B cell (primary cell): ENCODE data around the gene PGPEP1. TPM values are rescaled to one million over a fixed set of nuclear protein-coding genes. Genes with fewer than 3 reads are reported as not detected.
A peak's percentile ranks its signal among the peaks of the same experiment; 100 is the strongest.

Source experiments
- ATAC-seq: fragments of 200-7000 bp; cut with Tn5 transposase; one replicate; pipeline ENCODE4 v1.10.0; 2021; ENCODE audit warnings: low read depth, mild to moderate bottlenecking, moderate number of reproducible peaks, moderate library complexity
- CTCF ChIA-PET: fragments of 350-600 bp; sonication (Branson Sonifier 250); formaldehyde crosslinking; loops from one replicate; lab custom pipeline; 2021; ENCODE audit warnings: antibody characterized with exemption, inconsistent platforms; lab: Charles Lee
- POLR2A ChIA-PET: fragments of 350-600 bp; sonication (Branson Sonifier 250); formaldehyde crosslinking; loops from one replicate; lab custom pipeline; 2021; ENCODE audit warnings: antibody characterized with exemption; lab: Charles Lee
- DNase-seq: peaks from one replicate; pipeline ENCODE4 v3.0.0; 2013
- H2AFZ ChIP-seq: 2 replicates; pipeline ENCODE4 v1.6.1; 2012; ENCODE audit warnings: mild to moderate bottlenecking, low read depth, low read length; ENCODE audit not compliant: insufficient read depth, poor library complexity, severe bottlenecking
- H3K27ac ChIP-seq, 2 donors: 1 replicate in 1 of 2; 2 replicates in 1 of 2; pipeline ENCODE4 v1.5.1; 2012 to 2013; ENCODE audit warnings: low read length in 2 of 2, mild to moderate bottlenecking in 2 of 2, moderate library complexity in 1 of 2
- H3K27me3 ChIP-seq, 4 experiments: fragments of 200-600 bp in 1 of 4; sonication (generic) in 1 of 4; replicated peaks in 1 of 4; 1 replicate in 2 of 4; 2 replicates in 2 of 4; pipeline versions ENCODE4 v1.6.1 to v1.7.0; 2013 to 2016; ENCODE audit warnings: low read length in 3 of 4, mild to moderate bottlenecking in 2 of 4, mixed read lengths in 1 of 4, moderate library complexity in 1 of 4; ENCODE audit not compliant: insufficient read depth in 4 of 4, control insufficient read depth in 3 of 4; ENCODE audit errors: control extremely low read depth in 1 of 4
- H3K36me3 ChIP-seq, 2 experiments: replicated peaks in 1 of 2; 1 replicate in 1 of 2; 2 replicates in 1 of 2; pipeline versions ENCODE4 v1.6.1 to v1.7.1; 2013; ENCODE audit warnings: low read length in 1 of 2; ENCODE audit not compliant: insufficient read depth in 2 of 2, control insufficient read depth in 1 of 2; ENCODE audit errors: control extremely low read depth in 1 of 2, extremely low read depth in 1 of 2
- H3K4me1 ChIP-seq, 2 donors: fragments of 200-600 bp in 1 of 2; sonication (generic) in 1 of 2; 1 replicate in 1 of 2; 2 replicates in 1 of 2; pipeline versions ENCODE4 v1.5.1 to v1.6.1; 2013 to 2017; ENCODE audit warnings: low read length in 2 of 2; ENCODE audit not compliant: control insufficient read depth in 2 of 2, insufficient read depth in 2 of 2
- H3K4me2 ChIP-seq: replicated peaks from 2 replicates; pipeline ENCODE3; 2012; ENCODE audit warnings: mild to moderate bottlenecking, low read depth, low read length; ENCODE audit not compliant: poor library complexity, severe bottlenecking
- H3K4me3 ChIP-seq, 5 experiments: fragments of 200-600 bp in 1 of 5; sonication (generic) in 1 of 5; 1 replicate in 3 of 5; 2 replicates in 2 of 5; pipeline versions ENCODE4 v1.5.1 to v1.7.0; 2011 to 2016; ENCODE audit warnings: low read length in 4 of 5, mild to moderate bottlenecking in 4 of 5, low read depth in 2 of 5, control low read depth in 1 of 5, moderate library complexity in 1 of 5; ENCODE audit not compliant: insufficient read depth in 1 of 5; ENCODE audit errors: control extremely low read depth in 1 of 5, extremely low read depth in 1 of 5
- H3K79me2 ChIP-seq: fragments of 200-600 bp; sonication (generic); one replicate; pipeline ENCODE4 v1.6.0; 2016; ENCODE audit warnings: low read length; ENCODE audit not compliant: control insufficient read depth, insufficient read depth
- H3K9ac ChIP-seq: fragments of 200-600 bp; sonication (generic); 2 replicates; pipeline ENCODE4 v1.6.1; 2017; ENCODE audit warnings: mild to moderate bottlenecking, low read length, moderate library complexity
- H3K9me3 ChIP-seq, 3 donors: one replicate each; pipeline versions ENCODE4 v1.6.1 to v1.7.1; 2013; ENCODE audit warnings: low read length in 2 of 3; ENCODE audit not compliant: control insufficient read depth in 2 of 3, insufficient read depth in 1 of 3; ENCODE audit errors: control extremely low read depth in 1 of 3
- H4K20me1 ChIP-seq: 2 replicates; pipeline ENCODE4 v1.6.0; 2012; ENCODE audit warnings: mild to moderate bottlenecking, low read length; ENCODE audit not compliant: insufficient read depth, control insufficient read depth, poor library complexity, severe bottlenecking
- H3K27ac Mint-ChIP-seq: one replicate; pipeline ENCODE4 v1.8.0; 2021; ENCODE audit warnings: mixed read lengths
- H3K27me3 Mint-ChIP-seq: one replicate; pipeline ENCODE4 v1.8.0; 2021; ENCODE audit warnings: mixed read lengths
- H3K4me1 Mint-ChIP-seq: one replicate; pipeline ENCODE4 v1.8.0; 2021; ENCODE audit warnings: mixed read lengths
- H3K4me3 Mint-ChIP-seq: one replicate; pipeline ENCODE4 v1.8.0; 2021; ENCODE audit warnings: mixed read lengths
- H3K9me3 Mint-ChIP-seq: one replicate; pipeline ENCODE4 v1.8.0; 2022; ENCODE audit warnings: mixed read lengths; ENCODE audit not compliant: insufficient read depth
- CTCF ChIP-seq: fragments of 200-600 bp; IDR thresholded peaks from one replicate; pipeline ENCODE4 v1.8.0; 2022; ENCODE audit warnings: antibody characterized with exemption, mild to moderate bottlenecking
- EZH2 ChIP-seq: IDR thresholded peaks from 2 replicates; pipeline ENCODE4 v1.6.1; 2012; ENCODE audit warnings: borderline replicate concordance, low read depth, mild to moderate bottlenecking, moderate library complexity, low read length; ENCODE audit not compliant: insufficient read depth, poor library complexity, severe bottlenecking
- WGBS: methylation state at CpG from one replicate; pipeline ENCODE4 v1.1.5; 2013; ENCODE audit warnings: missing lambda C conversion rate; ENCODE audit not compliant: insufficient coverage; 5-methylcytosine and 5-hydroxymethylcytosine counted together
- intact Hi-C: fragments of 100-400 bp; cut with micrococcal nuclease; formaldehyde crosslinking; loops from one replicate; pipeline ENCODE4 v1.10.0; 2022
- polyA plus RNA-seq: library from polyadenylated mRNA; depleted of rRNA; stranded (reverse); fragments of >200 nt; gene quantifications from 2 replicates; pipeline ENCODE4 v1.2.3, GENCODE V29; 2012
- total RNA-seq, 2 donors: library from RNA; stranded (reverse); fragments of 120-200 nt in 1 of 2; gene quantifications; 1 replicate in 1 of 2; 2 replicates in 1 of 2; pipeline versions ENCODE4 v1.2.3 to v1.2.4, GENCODE V29; 2013 to 2022

The PGPEP1 gene
- total and polyA plus RNA-seq, 2 donors (not counting 1 experiment from before 2014, with no cell fraction given), result 17.6 to 20.9 TPM

- ATAC-seq, result no peak
- no peak for TF ChIP-seq EZH2
- no peak for TF ChIP-seq CTCF
- H3K4me3 ChIP-seq, result no peak overlapping the region
- no peaks in the 10 kb centered on the region for H4K20me1 ChIP-seq
- ChIA-PET POLR2A (interaction anchor here (0.6 to 5.5 kb wide), 4 partner anchors 10 to 113 kb away, joined by 3 to 224 read pairs (median 109); partner anchors contain the start of gene JUND), CTCF (interaction anchor here (0.9 to 5.5 kb wide), 4 partner anchors 9 to 22 kb away, joined by 3 to 167 read pairs (median 5); partner anchors contain the start of genes JUND and LSM4)
- no peak overlapping the region for H3K9ac ChIP-seq
- H3K27me3 ChIP-seq, result no peaks in the 10 kb centered on the region
- H3K9me3 ChIP-seq, result no peaks in the 10 kb centered on the region
- no peaks in the 10 kb centered on the region for H3K27me3 Mint-ChIP-seq
- peaks cover 34% of the 10 kb centered on the region for H3K4me1 Mint-ChIP-seq
- H3K4me3 Mint-ChIP-seq, result peak overlapping the region; percentile 16
- 100% methylated on average over 2 of the region's 4 CpGs for WGBS
- intact Hi-C loops, result no loop called here
- DNase-seq, result no peak
- peaks cover 11% of the 10 kb centered on the region for H3K79me2 ChIP-seq
- no peaks in the 10 kb centered on the region for H3K36me3 ChIP-seq
- H2AFZ ChIP-seq, result no peak overlapping the region
- peak overlapping the region; percentile 84 for H3K27ac Mint-ChIP-seq
- H3K27ac ChIP-seq, result peak overlapping the region; percentile 30 to 70
- no peaks in the 10 kb centered on the region for H3K9me3 Mint-ChIP-seq
- peaks cover 31 to 47% of the 10 kb centered on the region in 2 donors for H3K4me1 ChIP-seq
- no peak overlapping the region for H3K4me2 ChIP-seq
Measured at GRCh38 chr19:18301718-18302111, 38.7 kb upstream of the PGPEP1 start.

GRCh38 chr19:18304208-18304457, 36.3 kb upstream of the PGPEP1 start:
- H4K20me1 ChIP-seq, result no peaks in the 10 kb centered on the region
- H2AFZ ChIP-seq, result peak overlapping the region; percentile 57
- H3K9ac ChIP-seq, result peak overlapping the region; percentile 73
- ChIA-PET POLR2A (interaction anchor here (0.5 to 5.5 kb wide), 9 partner anchors 12 to 304 kb away, joined by 3 to 224 read pairs (median 7); partner anchors contain the start of genes JUND and LSM4), CTCF (interaction anchor here (1.0 to 5.5 kb wide), 8 partner anchors 10 to 49 kb away, joined by 3 to 167 read pairs (median 9); partner anchors contain the start of genes JUND and LSM4)
- 8% methylated on average over 2 of the region's 2 CpGs for WGBS
- Mint-ChIP-seq H3K4me1 (peaks cover 44% of the 10 kb centered on the region), H3K9me3 (no peaks in the 10 kb centered on the region), H3K27me3 (no peaks in the 10 kb centered on the region), H3K27ac (peak overlapping the region; percentile 100), H3K4me3 (peak overlapping the region; percentile 95)
- no peak for ATAC-seq
- H3K27me3 ChIP-seq, result no peaks in the 10 kb centered on the region
- H3K27ac ChIP-seq, result peak overlapping the region; percentile 98 to 99
- peak overlapping the region in 4 of 5 experiments; percentile 51 to 60 (median 54) for H3K4me3 ChIP-seq
- H3K79me2 ChIP-seq, result peaks cover 9% of the 10 kb centered on the region
- H3K9me3 ChIP-seq, result no peaks in the 10 kb centered on the region
- peaks cover 0 to 8% of the 10 kb centered on the region in 2 experiments for H3K36me3 ChIP-seq
- peak overlapping the region; percentile 96 for H3K4me2 ChIP-seq
- DNase-seq, result peak; percentile 46
- intact Hi-C loops, result loop anchor here (1.0 kb wide), 1 partner anchor 10 kb away; no protein-coding TSS in a partner anchor
- peaks cover 44 to 68% of the 10 kb centered on the region in 2 donors for H3K4me1 ChIP-seq
- TF ChIP-seq CTCF, result no peak
- TF ChIP-seq EZH2, result no peak
